A549 treated with ZK216348 at 1 μM for 4 hours (cell line): Measurements from ENCODE around the gene CSRP2. TPM values are rescaled to one million over a fixed set of nuclear protein-coding genes. Genes with fewer than 3 reads are reported as not detected.

Experiments used
- total RNA-seq: library from RNA; stranded (reverse); fragments of 200-300 nt; extraction: Qiagen RNA extraction; gene quantifications from 5 replicates; pipeline ENCODE4 v1.2.3, GENCODE V29; 2022; ENCODE audit warnings: low read depth

Gene CSRP2
- 21.4 to 26.5 TPM (median 21.9 TPM) in 5 replicates for total RNA-seq

DNA sequence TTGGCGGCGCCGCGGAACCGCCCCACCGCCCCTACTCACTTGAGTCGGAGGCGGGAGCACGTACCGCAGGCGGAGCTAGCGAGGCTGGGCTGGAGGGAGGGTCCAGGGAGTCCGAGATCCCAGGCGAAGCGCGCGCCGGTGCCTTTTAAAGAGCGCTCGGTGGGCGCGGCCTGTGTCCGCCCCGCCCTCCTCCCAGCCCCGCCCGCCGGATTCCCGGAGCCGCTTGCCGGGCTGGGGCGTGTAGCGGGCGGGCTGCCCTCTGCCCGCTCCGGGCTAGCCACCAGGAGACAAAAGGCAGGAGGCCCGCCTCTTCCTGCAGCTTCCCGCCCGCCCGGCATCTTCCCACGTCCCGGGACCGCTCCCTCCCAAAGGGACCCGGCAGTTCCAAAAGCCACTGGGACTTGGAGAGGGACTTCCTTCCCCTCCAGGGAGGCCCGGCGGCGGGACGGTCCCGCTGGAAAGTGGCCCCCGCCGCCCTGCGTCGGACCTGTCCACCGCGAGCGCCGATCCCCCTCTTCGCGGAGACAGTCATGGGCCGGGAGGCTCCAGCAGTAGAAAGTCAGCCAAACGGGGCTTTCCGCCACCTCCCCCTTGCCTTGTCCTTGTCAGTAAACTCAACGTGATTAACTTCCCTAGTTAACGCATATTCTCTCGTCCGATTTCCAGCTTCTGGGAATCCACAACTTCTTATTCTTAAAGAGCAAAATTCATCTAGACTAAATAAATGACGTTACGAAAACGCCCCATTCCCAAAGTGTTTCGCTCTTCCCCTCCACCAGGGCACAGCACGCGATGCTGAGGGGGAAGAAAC, at the start of gene CSRP2:
Gene CSRP2 (minus strand): TSS at position 121 of the 811 bp plus-strand sequence. CDS start 12,759 bp downstream, outside the sequence.

Other genes with a start within 250 kb of the CSRP2 start
- gene ZDHHC17, start 114.9 kb downstream of the CSRP2 start, total RNA-seq, result 10.3 to 13.5 TPM (median 11.9 TPM) in 5 replicates
- 4.3 to 9.2 TPM (median 7.7 TPM) in 5 replicates for gene E2F7, start 186.6 kb upstream of the CSRP2 start, total RNA-seq